Measurements from ENCODE around the gene TFE3.

TFE3 gene, protein sequence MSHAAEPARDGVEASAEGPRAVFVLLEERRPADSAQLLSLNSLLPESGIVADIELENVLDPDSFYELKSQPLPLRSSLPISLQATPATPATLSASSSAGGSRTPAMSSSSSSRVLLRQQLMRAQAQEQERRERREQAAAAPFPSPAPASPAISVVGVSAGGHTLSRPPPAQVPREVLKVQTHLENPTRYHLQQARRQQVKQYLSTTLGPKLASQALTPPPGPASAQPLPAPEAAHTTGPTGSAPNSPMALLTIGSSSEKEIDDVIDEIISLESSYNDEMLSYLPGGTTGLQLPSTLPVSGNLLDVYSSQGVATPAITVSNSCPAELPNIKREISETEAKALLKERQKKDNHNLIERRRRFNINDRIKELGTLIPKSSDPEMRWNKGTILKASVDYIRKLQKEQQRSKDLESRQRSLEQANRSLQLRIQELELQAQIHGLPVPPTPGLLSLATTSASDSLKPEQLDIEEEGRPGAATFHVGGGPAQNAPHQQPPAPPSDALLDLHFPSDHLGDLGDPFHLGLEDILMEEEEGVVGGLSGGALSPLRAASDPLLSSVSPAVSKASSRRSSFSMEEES

DNA sequence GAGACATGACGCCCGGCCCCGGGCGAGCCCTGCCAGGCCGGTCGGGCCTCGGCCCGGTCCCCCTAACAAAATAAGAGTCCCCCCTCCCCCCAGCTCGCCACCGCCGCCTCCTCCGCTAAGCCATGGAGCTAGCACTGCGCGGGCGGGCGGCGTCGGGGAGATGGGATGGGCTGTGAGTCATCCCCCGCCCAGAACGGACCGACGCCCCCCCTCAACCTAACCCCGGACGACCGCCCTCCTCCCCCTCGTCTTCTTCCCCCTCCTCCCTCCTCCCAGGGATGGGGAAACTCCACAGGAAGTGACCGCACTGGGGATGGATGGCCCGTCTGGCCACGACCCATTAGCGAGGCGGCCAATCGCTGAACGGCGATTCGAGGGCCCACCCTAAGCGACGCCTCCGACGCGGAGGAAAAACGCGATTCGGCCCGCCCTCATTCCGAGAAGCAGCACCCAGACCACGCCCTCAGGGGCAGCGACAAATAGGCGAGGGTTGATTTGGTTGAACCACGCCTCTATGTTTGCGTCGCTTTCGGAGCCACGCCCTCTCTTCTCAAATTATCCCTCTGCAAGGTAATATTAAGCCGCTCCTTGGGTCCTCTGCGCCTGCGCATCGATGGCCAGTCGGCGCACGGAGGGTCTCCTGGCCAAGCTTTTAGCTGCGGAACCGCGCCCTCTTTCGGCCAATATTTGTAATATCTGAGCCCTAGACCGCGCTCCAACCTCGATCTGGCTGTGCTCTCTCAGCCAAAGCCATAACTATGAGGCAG is at the start of gene TFE3:
Gene TFE3, minus strand, starts transcription at position 138 of the 767 bp plus-strand sequence. Its CDS starts 131 bp downstream, at position 7.
- peak; percentile 96 for FAIRE-seq

DNA sequence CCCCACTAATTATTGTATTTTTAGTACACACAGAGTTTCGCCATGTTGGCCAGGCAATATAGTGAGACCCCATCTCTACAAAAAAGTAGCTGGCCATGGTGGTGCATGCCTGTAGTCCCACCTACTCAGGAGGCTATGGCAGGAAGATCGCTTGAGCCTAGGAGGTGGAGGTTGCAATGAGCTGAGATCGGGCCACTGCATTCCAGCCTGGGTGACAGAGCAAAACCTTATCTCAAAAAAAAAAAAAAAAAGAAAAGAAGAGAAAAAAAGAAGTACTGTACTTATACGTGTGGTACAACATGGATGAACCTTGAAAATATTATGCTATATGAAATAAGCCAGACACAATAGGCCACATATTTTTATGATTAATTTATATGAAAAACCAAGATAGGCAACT is 46.4 kb upstream of the TFE3 start:
- FAIRE-seq: no peak

DNA sequence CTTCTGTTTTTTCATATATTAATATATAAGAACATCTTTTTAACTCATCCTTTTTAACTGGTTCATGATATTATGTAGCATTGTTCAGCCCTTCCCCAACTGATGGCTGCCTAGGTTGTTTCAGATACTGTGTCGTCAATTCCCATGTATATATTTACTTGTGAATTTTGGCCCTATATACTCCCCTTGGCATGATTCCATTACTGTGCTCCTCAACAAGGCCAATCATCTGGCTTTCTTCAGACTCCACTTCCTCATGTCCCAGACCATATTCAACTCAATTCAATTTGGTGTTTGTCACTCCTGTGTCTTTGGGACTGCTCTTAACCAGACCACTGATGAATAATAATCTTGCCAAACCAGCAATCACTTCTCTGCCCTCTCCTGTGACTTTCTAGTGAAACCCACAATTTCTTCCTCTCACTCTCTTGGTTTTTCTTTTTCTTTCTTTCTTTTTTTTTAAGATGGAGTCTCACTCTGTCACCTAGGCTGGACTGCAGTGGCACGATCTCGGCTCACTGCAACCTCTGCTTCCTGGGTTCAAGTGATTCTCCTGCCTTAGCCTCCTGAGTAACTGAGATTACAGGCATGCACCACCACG is 39.2 kb upstream of the TFE3 start:
- FAIRE-seq: no peak

DNA sequence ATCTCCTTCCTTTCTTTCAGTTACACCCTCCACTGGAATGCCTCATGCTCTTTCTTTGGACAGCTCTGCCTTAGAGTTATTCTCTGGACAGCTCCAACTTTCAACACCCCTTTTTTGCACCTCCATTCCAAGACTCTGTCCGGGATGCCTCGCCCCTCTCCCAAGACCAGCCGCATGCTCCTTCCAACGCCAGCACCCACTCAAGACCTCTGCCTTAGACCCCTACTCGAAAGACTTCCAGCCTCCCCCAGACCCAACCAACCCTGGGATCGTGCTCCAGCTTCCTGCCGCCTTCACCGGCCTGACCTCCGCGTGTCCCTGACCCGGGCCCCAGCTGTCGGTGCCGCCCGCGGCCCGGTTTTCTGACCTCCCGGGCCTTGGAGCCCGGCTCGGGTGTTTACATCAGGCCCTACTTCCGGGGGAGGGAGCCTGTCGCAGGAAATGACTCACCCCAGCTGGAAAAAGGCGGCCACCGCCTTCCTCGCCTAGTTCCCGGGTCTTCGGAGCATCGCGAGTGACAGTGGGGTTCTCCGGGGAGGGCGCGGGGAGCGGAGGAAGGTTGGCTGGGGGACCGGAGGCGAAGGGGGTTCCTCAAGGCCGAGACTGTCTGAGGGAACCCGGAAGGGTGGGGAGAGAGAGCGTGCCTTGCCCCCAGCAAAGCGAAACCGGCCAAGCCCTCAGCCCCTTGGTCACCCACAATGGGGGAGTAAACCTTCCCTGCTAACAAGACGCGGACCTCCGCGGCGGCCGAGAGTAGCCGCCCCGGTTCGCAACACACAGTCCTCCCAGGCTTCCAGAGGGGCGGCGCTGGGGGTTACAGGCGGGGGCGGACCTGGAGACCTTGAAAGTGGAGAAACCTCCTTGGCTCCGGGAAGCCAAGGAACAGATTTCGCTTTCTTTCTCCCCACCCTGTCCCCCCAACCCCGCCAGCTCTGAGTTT is 36.6 kb upstream of the TFE3 start, which contains the start of gene WDR45:
Gene WDR45, minus strand, starts transcription at position 399 of the 940 bp plus-strand sequence. CDS start 1,792 bp downstream, outside the sequence.
- FAIRE-seq: no peak

DNA sequence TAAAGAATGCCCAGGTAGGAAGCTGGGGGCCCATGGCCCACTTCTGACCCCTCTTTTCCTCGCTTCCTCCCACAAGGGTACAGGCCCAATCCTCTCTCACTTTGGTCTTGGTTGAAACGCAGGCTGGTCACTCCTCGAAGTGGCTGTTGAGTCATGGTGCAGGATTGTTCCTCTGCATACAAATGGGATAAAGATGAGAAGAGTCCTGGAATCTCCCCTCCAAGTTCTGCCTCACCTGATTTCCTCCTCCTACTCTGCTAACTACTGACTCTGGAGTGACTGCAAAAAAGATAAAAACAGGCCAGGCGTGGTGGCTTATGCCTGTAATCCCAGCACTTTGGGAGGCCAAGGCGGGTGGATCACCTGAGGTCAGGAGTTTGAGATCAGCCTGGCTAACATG is 34.8 kb upstream of the TFE3 start:
- no peak for FAIRE-seq

DNA sequence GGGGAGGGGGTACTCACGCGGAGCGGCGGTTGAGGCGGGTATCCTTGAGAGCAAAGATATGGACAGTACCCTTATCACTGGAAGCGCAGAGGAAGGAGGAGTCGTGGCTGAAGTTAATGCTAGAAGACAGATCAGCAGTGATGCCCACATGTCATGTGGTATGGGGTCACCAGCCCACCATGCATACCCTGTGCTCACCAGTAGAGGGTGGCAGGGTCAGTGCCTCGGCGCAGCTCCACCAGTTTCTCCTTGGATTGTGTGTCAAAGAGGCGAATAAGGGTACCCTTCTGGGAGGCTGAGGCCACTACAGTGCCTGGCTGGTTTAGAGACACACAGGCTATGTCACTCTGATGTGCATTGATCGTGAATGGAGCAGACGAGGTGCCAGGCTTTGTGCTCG is 32.2 kb upstream of the TFE3 start:
- no peak for FAIRE-seq

DNA sequence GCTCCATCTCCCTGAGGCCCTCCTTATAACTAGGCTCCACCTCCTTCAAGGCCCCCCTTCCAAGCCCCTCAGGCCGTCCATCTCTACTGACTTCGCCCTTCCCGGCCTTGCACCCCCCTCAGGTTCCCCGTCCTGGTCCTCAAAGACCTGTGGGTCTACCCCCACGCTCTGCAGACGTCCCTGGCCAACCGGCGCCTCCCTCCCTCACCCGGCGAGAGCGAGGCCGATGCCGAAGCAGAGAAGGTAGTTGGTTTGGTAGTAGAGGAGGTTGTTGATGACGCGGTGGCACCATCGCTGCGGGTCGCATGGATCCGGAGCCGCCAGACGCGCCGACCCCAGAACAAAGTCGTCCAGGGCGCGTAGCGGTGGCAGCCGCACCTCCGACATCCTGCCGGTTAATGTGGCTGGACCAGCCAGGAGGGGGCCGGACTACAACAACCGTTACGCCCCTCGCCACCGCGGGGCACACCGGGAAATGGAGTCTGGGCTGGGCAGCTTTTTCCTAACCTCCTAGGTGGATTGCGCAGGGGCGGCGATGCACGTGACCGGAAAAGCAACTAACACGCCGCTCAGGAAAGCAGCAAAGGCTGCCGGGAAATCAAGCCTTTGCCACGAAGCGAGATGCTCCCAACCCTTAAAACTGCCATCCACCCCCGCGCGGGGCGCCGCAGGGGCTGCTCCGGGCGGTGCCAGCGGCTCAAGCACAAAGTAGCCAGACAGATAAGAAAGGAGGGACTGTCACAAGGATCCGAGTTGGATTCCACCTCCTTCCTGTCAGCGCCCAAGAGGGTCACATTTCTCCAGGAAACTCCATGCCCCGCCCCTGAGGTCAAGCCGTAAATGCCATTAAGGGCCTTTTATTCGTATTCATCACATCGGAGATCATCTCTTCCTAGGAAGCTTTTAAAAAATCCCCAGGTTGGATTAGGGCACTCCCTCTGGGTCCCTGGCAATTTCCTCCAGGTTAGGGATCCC is 30.7 kb upstream of the TFE3 start, which contains the start of gene PRAF2:
Gene PRAF2, minus strand, starts transcription at position 402 of the 975 bp plus-strand sequence. Its CDS starts 15 bp downstream, at position 387.
- peak; percentile 65 for FAIRE-seq

DNA sequence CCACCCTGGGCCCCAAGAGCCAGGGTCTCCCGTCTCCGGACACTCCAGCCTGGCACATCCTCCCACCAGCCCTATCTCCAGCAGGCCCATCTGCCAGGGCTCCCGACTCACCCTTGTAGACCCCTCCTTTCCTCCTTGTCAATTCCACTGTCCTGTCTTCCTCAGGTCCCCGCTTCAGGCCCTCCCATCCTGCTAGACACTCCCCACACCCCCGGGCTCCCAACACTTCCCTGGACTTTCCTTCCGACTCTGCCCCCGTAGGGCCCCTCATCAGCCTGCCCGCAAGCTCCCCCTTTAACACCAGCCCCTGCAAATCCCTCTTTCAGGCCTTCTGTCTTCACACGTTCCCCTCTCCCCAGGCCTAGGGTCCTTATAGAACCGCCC is 29.5 kb upstream of the TFE3 start:
- no peak for FAIRE-seq

DNA sequence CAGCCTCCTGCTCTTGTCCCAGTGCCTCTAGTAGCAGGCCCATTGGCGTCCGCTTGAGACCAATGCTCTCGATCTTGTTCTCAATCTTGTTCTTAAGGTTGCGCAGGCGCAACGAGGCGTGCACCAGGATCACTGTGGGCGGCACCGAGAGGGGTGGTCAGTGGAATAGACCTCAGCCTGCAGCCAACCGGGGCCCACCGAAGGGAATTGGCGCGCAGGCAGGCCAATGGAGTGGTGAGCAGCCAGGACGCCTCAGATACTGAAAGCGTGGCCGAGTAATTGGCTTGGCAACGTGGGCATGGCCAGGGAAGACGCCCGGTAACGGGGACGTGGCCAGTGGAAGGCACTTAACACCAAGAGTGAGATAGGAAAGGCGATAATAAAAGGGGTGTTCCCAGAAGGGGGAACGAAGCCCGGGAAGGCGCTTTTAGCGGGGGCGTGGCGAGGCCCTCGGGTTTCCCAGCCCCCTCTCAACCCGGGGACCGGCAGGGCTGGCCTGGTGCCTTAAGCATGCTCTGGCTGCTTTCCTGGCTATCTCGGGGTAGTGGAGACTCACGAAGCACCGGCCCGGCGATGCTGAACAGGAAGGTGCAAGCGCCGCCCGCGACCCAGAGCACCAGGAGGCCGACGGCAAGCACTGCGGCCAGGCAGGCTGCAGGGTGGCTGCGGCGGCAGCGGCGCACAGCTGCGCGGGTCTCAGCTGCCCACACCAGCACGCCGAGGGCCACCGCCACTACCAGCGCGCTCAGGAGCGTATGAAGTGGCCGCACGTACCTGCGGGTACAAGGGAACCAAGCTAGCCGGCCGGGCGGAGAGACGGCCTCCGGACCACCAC is 28.9 kb upstream of the TFE3 start:
- FAIRE-seq: no peak

DNA sequence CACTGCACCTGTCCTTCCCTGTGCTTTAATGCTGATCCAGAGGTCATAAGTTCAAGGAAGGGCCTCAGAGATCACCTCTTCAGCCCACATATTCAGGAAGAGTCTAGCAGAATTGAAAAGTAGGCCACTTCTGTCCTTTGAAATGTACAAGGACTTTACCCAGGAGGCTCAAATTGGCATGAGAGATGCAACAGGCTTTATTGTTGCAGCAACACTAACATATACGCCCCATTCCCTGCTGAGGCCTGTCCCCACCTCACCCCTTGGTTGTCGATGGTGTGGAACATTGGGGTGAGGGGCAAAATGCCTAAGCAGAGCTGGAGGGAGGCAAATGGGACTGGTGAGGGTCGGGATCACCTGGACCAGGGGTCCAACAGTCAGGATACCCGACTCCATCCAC is 27.8 kb upstream of the TFE3 start:
- FAIRE-seq: no peak

DNA sequence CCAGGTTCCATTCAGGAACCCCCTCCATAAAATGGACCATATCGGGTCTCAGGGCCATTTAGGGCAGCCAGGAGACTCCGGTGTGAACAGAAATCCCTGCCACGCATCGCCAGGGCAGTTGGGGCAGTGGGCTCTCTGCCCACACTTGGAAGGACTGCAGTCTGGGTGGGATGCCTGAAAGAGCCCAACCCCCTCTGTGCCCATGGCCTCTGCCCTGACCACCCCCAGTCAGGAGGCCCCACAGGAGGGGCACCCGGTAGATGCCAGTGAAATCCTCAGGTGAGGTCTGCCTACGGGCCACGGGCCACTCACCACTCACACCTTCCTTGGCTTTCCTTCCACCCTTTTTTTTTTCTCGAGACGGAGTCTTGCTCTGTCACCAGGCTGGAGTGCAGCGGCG is 25.9 kb upstream of the TFE3 start:
- FAIRE-seq: no peak

DNA sequence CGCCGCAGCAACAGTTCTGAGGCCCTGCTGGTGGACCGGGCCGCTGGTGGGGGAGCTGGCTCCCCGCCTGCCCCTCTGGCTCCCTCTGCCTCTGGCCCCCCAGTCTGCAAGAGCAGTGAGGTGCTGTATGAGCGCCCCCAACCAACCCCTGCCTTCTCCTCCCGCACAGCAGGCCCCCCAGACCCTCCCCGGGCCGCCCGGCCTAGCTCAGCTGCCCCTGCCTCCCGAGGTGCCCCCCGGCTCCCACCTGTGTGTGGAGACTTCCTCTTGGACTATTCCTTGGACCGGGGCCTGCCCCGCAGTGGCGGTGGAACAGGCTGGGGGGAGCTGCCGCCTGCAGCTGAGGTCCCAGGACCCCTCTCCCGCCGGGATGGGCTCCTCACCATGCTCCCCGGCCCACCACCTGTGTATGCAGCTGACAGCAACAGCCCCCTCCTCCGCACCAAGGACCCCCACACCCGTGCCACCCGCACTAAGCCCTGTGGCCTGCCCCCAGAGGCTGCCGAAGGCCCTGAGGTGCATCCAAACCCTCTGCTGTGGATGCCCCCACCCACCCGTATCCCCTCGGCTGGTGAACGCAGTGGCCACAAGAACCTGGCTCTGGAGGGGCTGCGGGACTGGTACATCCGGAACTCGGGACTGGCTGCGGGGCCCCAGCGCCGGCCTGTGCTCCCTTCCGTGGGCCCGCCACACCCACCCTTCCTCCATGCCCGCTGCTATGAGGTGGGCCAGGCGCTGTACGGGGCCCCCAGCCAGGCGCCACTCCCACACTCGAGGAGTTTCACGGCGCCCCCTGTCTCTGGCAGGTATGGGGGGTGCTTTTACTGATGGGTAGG is 24.3 kb upstream of the TFE3 start:
- no peak for FAIRE-seq

DNA sequence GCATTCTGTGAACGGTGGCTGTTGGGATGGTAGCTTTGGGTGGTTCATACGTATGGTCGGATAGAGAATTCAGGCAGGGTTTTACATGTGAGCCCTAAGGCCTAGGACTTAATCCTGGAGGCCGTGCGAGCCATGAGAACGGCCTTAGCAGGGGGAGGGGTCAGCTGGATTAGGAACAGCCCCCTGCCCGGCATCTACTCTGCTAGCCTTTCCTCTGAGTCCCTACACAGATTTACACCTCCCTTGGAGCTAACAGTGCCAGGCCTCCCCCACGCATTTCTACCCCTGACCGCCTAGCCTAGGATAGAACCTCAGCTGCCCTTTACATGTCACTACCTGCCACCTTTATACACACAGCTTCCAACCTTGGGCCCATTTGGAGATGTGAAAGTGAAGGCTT is 23.5 kb upstream of the TFE3 start:
- no peak for FAIRE-seq

DNA sequence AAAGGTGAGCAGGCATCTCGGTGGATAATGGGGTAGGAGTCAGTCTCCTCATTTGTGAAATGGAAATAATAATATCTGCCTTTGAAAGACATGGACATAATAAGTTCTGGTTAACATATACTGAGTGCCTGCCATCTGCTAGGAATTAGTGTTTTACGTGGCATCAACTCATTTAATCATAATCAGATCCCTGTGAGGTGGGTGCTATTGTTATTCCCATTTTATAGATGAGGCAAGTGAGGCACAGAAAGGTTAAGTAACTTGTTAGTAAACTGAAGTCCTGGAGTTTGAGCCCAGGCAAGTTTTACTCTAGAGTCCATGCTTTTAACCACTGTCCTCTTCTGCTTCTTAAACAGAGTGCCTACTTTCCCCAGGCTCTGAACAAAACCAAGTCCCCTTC is 23.1 kb upstream of the TFE3 start:
- FAIRE-seq: no peak

DNA sequence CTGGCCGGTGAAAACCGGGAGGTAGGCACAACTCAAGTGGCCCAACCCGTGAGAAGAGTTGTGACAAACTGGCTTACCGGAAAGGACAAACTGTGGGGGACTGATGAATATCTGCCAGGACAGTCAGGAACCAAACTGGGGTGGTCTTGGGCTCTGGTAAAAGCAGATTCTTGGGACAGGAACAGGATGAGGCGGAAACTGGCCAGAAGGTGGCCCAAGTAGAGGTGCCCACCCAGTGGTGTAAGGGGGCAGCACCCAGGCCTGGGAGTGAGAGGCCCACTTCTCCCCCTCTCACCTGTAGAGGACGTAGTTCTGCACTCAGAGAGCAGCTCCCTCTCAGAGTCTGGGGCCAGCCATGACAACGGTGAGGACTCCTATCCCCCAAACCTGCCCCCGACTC is 21.6 kb upstream of the TFE3 start:
- FAIRE-seq: no peak

DNA sequence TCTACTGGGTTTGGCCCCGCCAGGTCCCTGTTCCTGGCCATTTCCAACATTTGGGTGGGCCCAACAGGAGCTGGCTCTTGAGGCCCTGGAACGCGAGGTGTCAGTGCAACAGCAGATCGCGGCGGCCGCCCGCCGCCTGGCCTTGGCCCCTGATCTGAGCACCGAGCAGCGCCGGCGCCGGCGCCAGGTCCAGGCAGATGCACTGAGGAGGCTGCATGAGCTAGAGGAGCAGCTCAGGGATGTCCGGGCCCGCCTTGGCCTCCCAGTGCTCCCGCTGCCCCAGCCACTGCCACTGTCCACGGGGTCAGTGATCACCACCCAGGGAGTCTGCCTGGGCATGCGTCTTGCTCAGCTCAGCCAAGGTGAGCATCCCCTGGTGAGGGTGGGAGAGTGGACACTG is 21.1 kb upstream of the TFE3 start:
- FAIRE-seq: no peak

DNA sequence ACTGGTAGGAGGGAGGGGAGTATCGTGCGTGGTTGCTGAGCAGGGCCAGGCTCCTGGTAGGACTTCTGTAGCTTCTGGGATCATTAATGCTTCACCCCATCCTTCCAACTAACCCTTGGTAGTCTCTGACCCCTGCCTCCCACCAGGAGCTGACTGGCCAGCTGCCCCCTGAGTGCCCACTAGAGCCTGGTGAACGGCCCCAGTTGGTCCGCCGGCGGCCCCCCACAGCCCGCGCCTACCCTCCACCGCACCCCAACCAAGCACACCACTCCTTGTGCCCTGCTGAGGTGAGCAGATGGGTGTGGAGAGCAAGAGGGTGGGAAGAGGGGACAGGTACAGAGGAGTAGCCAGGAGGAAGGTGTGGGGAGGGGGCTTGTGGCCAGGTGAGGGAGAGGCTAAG is 20.6 kb upstream of the TFE3 start:
- FAIRE-seq: no peak

DNA sequence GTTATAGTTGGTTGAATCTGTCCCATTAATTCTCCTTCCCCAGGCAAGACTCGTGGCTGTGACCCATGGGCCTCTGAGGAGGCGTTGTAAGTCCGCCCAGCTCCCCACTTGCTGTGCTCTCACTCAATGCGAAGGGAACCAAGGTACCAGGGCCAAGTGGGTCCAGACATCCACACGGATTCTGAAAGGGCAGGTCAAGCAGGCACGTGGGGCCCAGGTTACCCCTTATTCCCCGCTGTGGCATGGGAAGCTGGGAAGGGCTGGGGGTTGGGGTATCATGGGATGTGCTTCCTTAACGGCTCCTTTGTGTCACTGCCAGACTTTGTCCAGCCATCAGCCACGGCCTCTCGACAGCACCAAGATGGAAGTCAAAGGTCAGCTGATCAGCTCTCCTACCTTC is 18.8 kb upstream of the TFE3 start:
- no peak for FAIRE-seq

DNA sequence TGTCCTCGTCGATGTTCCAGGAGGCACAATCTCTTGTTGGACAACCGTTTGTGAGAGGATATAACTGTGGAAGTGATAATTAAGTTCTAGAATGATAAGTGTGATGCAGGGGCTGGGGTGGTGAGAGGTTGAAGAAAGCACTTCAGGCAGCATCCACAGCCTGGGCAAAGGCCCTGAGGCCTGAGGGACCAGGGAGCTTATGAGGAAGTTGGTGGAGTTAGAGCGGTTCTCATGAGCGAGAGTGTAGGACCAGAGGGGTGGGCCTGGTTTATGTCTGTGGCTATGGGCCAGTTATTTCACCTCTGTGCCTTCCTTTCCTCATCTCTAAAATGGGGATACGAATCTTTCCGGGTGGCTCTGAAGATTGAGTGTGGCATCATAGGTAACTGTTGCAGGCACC is 18.3 kb upstream of the TFE3 start:
- no peak for FAIRE-seq
